NCI-H446 (cell line): ENCODE measurements around the gene TOM1.

Experiments used
- DNase-seq, 2 experiments: peaks; one replicate each; lab custom pipeline; 2025; lab: John Stamatoyannopoulos, UW

Gene TOM1

DNA sequence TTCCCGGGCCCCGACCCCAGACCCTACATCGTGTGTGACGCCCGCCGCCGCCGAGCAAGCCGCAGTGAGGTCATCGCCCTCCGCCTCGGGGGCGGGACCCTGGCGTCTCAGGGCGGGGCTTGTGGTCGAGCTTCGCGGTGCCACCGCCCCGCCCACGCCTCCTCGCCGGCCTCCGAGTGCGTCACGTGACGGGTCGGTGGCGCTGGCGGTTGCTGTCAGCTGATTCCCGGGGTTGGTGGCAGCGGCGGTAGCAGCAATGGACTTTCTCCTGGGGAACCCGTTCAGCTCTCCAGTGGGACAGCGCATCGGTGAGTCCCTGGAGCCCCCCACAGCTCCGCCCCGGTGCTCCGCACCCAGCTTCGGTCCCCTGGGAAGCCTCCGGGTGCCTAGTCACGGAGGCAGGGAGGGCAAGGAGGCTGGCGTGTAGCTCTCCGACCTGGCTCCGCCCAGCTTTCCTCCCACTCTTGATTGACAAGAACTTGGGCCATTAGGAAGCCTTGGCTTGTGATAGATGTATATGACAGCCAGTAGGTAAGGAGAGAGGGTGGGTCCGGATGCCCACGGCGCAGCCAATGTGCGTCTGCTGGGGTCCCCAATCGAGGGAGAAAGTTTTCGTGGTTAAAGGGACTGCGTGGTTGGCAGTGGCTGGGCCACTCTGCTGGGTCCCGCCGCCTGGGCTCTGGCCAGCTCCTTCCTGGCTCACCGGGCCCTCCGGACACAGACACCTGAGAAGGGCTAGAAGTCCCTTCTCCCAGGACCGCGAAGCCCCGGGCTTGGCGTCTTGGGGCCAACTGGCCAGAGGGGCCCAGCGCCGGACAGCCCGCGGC lies at the start of gene TOM1:
Gene TOM1, plus strand, starts transcription at position 222 of the 827 bp plus-strand sequence. Its CDS starts 35 bp downstream, at position 257.
- peak; percentile 91 to 97 for DNase-seq

DNA sequence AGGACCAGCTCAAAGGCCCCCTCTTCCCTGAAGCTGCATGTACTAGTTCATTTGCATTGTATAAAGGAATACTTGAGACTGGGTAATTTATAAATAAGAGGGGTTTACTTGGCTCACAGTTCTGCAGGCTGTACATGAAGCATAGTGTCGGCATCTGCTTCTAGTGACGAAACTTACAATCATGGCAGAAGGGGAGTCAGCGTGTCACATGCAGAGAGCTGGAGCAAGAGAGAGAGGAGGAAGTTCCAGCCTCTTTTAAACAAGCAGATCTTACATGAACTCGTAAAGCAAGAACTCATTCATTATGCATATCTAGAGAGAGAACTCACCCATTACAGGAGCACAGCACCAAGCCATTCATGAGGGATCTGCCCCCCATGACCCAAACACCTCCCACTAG lies 49.5 kb upstream of the TOM1 start:
- no peak for DNase-seq

- DNase-seq: no peak
These were observed 45.7 kb upstream of the TOM1 start for GRCh38 chr22:35253946-35254345.

- DNase-seq: no peak
These were observed 42.7 kb upstream of the TOM1 start for GRCh38 chr22:35257002-35257320.

DNA sequence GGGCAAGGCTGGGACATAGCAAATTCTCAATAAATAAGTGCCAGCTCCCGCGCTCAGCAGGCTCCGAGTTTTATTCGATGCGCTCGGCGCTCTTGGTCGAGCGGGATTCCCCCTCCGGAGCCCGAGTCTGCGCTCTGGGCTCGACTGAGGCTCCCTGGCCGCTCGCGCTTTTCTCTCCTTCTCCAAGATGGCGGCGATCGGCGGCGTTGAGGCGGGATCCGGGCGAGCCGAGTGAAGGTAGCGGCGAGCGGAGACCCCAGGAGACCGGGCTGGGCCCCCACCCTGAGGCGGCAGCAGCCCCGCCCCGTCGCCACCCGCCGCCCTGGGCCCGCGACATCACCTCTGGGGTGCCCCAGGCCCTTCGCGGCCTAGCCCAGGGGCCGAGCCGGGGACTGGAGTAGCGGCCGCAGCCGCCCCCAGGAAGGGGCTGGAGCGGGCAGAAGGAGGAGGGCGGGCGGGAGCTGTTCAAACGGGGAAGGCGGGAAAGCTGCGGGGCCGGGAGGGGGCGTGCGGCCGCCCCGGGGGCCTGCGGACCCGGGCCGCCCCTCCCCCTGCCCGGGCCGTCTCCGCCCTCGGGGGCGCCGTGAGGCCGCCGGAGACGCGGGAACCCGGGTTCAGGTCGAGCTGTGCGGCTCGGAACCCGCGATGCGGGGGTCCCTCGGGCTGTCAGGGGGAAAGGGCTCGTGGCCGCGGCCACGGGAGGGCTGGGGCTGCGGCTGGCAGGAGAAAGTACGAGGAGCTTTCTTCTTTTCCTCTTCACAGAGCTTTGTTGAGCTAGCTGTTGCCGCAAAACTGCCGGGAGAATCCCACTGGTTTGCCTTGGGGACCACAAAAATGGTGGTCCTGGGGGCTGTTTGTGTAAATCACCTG lies 42.1 kb upstream of the TOM1 start, which contains the start of gene HMGXB4:
Gene HMGXB4, plus strand, starts transcription at position 173 of the 870 bp plus-strand sequence. CDS start 4,898 bp downstream, outside the sequence.
- peak; percentile 59 to 86 for DNase-seq

DNA sequence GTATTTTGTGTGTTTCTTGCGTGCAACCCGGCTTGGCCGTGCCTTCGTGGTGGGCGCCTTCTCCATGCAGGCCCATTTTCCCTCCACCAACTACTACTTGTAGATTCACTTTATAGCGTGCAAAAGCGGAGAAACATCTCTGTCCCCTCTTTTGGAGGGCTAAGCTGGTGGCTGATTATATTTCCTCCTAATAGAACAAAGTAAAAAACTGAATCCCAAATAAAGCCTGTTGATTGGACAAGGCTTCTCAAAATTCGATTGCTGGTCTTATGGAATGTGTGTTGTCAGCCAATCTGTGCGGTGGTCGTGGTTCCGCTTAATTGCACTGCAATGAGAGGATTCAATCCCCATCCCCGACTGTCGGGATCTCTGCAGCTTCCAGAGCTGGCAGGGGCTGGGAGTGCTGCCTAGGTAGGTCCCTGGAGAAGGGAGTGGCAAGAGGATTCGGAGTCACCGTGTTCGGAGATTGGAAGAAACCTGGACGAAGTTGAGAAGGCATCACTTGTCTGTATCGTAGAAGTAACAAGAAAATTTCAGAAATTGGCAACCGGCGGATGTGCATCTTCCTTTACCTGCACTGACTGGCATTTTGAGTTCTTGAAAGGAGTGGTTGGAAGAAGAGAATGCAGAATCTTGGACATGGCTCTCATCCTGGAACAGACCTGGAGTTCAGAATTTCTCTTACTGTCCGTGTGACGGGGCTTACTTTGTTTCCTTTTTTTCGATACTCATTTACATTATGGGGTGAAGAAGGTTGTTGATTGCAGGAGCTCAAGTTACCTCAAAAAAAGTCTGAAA lies 41.3 kb upstream of the TOM1 start:
- DNase-seq: peak in 1 of 2 experiments; percentile 1

DNA sequence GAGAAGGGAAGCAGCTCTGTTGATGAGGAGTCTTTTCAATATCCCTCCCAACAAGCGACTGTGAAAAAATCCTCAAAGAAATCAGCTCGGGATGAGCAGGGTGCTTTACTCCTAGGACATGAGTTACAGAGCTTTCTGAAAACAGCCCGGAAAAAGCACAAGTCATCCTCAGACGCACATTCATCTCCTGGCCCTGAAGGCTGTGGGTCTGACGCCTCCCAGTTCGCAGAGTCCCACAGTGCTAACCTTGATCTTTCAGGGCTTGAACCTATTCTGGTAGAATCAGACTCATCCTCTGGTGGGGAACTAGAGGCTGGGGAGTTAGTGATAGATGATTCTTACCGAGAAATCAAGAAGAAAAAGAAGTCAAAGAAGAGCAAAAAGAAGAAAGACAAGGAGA lies 34.7 kb upstream of the TOM1 start:
- DNase-seq: no peak

DNA sequence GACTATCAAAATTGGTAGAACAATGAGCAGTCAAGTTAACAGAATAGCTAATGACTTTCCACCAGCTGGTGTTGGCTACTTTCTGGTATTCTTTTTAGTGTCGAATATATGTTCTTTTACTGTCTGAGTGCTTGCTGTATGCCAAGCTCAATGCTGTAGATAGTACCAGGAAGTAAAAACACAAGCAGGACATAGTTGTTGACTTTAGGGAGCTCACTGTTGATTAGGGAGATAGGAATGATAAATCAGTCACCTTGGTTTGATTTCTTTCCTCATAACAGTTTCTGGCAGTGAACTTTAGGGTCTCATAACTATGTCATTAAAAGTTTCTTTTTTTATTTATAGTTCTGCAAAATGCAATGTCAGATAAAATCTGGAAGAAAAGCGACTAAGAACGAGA lies 33.4 kb upstream of the TOM1 start:
- DNase-seq: no peak

- no peak for DNase-seq
These were observed 30.1 kb upstream of the TOM1 start for GRCh38 chr22:35269630-35270029.

- no peak for DNase-seq
These were observed 25.4 kb upstream of the TOM1 start for GRCh38 chr22:35274154-35274871.

DNA sequence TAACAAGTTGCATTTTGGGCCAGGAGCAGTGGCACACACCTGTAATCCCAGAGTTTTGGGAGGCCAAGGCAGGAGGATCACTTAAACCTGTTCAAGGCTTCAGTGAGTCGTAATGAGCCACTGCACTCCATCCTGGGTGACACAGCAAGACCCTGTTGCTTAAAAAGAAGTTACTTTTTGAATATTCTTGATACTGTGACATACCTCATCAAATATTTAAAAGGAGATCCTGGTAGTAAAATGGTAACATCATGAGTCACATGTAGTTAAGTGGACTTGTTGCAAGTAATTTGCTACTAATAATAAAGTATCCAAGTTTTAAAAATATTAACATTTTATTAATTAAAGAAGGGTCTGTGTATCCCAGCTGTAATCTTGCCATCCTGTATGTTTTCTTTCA lies 24.1 kb upstream of the TOM1 start:
- DNase-seq: no peak

GRCh38 chr22:35276019-35276418 lies 23.7 kb upstream of the TOM1 start:
- no peak for DNase-seq

DNA sequence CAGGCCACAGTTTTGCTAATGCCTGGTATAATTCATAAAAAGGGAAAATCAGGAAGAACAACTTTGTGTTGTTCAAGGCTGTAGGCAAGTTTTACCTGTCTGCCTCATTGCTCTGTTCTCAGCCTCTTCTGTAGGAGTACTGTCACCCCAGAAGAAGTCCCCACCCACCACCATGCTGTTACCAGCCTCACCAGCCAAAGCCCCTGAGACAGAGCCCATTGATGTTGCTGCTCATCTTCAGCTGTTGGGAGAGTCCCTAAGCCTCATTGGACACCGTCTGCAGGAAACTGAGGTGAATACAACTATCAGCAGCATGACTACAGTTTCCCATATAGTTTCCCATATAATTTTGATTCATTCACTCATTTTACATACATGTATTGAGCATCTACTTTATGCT lies 11.6 kb upstream of the TOM1 start:
- DNase-seq: no peak

DNA sequence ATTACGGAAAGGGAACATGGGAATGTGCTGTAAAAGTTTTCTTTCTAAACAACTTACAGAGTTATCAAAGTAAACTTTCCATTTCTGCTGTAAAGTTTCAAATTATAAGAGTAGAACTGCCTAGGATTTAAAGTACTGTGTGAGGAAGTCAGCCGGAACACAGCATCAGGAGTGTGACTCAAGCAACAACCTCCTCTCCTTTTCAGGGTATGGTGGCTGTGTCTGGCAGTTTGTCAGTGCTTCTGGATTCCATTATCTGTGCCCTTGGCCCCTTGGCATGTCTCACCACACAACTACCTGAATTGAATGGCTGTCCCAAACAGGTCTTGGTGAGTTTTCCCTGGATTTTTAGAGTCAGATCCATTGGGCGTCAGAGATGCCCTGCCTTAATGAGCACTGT lies 6.9 kb upstream of the TOM1 start:
- no peak for DNase-seq

DNA sequence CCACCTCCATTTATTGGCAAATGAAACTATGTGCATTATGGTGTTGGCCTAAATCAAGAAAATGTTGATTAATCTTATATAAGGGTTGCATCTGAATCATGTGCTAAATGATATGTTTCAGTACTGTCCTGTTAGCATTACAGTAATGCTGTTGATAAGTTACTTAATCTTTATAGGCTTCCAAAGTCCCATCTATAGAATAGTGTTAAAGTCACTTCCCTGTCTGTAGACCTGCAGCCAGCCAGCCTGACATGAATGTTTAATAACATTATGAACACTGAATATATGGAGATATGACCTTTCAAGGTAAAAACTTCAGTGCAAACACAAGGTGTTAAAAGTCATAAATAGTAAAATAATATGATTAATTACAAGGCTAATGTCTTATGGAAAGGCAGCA lies 3.6 kb upstream of the TOM1 start:
- DNase-seq: no peak

- no peak for DNase-seq
These were observed 449 bp upstream of the TOM1 start for GRCh38 chr22:35299217-35299672.

DNA sequence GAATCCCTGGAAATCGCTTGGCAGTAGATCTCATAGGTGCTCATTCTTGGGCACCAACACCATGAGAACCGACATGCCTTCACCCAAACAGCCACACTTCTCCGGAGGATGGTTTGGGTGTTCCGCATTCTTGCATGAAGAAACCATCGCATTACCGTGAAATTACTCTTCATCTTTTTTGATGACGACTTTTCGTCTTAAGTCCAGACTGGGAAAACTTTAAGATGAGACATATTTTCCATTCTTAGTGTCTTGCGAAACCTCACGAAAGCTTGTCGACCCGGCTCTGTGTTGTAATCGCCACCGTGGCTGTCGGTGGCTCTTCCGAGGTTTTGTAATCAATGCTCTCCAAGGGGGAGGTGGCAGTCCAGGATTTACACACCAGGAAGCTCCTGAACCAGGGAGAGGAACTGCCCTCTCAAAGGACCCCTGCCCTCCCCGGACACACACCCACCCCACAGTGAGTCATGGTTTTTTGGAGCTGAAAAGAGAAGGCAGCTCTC lies 1.7 kb downstream of the TOM1 start:
- DNase-seq: no peak

DNA sequence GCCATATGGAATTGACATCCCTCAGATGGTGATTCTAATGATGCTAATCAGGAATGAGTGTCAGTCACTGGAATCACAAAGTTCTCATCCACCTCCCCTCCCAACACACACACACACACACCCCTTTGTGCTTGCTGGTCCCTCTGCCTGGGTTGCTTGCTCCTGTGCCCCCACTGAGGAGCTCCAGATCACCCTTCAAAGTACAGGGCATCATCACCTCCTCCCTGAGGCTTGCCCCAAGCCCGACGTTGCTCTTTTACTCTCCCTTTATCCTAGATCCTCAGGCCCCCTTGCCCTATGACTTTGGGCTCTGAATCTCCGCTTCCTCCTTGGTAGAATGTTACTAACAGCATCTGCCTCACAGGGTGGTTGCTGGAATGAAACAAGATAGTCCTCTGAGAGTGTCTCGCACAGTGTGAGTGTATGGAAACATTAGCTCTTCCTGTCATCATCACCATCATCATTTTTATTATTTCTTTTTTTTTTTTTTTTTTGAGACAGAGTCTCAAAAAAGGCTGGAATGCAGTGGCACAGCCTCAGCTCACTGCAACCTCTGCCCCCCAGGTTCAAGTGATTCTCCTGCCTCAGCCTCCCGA lies 3.4 kb downstream of the TOM1 start:
- no peak for DNase-seq

DNA sequence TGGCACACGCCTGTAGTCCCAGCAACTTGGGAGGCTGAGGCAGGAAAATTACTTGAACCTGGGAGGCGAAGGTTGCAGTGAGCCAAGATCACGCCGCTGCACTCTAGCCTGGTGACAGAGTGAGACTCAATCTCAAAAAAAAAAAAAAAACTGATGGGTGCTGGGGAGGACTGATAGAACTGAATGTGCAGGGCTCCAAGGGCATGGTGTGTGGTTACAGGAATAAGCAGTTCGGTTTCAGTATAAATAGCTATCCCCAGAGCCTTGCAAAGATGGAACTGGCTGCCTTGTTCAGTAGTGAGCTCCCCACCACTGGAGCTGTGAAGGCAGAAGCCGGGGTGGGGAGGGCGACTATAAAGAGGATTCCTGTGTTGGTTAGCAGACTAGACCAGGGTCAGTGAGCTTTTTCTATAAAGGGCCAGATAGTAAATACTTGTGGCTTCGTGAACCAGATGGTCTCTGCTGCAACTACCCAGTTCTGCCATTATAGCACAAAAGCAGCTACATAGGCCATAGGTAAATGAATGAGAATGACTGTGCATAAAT lies 5.9 kb downstream of the TOM1 start:
- no peak for DNase-seq

GRCh38 chr22:35306350-35306967 lies 6.8 kb downstream of the TOM1 start:
- DNase-seq: no peak
